NCI-H748 (cell line): Measurements from ENCODE around the gene NOC2L.
"Not testable (repeated sequence)": the region's sequence is repeated elsewhere in the genome, so short reads cannot be mapped to it uniquely, and the experiment has no call there.

Experiments used
- DNase-seq: peaks from one replicate; lab custom pipeline; 2025; ENCODE audit not compliant: unreplicated experiment; lab: John Stamatoyannopoulos, UW

The NOC2L gene

GRCh38 chr1:962381-963300, 3.6 kb upstream of the NOC2L start:
- DNase-seq = no peak

- no peak for DNase-seq
These were observed 2.1 kb upstream of the NOC2L start for GRCh38 chr1:961132-961669.

GRCh38 chr1:960363-961131, 1.5 kb upstream of the NOC2L start, which contains the start of gene KLHL17:
Gene KLHL17, plus strand, starts transcription at chr1:960584. Its CDS starts 110 bp downstream, at chr1:960694.
- DNase-seq = peak; percentile 76

- no peak for DNase-seq
These were observed 791 bp upstream of the NOC2L start for GRCh38 chr1:959731-960362.

DNA sequence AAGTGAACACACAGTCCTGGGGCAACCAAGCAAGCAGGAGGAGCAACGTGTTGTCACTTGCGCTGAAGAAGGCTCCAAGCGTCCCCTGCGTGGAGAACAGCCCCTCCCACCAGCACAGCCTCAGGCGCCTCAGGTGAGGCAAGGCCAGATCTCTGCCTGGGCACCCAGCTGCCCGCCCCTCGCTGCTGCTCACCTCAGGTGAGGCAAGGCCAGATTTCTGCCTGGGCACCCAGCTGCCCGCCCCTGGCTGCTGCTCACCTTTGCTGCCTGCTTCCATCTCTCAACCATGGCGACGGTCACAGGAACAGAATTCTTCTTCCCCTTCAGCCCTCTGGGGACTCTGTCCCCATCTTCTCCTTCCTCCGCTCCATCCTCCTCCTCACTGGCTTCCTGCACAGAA, 2.4 kb downstream of the NOC2L start:
- no peak for DNase-seq

DNA sequence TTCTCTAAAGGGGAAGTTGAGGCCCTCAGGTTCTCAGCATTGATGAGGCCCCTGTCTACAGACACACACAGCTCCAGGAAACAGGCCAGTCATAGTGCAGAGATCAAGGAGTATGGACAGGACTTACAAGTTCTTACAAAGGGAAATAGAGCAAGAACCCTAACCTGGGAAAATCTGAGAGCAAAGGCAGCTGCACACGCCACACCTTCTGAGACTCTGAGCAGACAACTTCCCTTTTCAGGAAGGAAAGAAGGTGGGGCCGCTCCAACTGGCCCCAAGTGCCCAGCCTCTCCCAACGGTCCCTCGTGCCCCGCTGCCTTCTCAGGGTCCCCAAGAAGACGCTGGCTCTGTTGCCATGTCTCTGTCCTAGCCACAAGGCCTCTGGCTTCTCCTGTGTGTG, 3.6 kb downstream of the NOC2L start:
- DNase-seq = no peak

DNA sequence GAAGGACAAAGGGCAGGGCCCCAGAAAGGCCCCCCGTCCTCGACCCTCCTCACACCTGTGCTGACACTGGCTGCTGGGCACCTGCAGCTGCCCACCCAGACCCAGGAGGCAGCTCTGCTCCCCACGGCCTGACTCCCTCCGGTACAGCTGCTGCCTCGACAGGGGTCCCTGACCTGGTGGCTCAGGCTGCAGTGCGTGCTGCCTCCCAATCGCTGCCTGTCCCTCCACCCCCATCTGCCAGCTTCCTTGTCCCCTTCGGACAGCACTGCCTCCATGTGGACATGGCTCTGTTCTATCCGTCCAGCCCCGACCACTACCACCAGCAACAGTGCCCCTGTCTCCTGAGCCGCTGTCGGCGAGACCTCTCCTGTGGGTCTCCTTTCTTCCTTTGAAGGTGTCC, 4.1 kb downstream of the NOC2L start:
- DNase-seq = no peak

- DNase-seq = no peak
These were observed 5.3 kb downstream of the NOC2L start for GRCh38 chr1:953524-954320.

DNA sequence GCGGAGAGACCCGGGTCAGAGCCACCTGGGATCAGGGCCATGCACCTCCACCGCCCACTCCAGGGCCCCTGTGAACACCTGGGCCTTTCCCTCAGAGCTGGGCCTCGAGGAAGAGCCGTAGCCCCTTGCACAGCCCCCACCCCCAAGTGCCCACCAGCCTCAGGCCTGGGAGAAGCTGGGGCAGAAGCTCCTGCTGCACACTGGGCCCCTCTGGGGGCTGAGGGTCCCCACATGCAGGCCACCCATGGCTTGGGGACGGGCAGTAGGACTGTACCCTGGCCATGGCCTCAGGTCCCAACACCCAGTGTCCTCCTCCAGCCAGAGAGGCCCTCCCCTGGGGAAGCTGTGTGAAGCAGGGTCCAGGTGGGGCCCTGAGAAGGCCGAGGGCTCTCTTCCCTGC, 6.5 kb downstream of the NOC2L start:
- no peak for DNase-seq

DNA sequence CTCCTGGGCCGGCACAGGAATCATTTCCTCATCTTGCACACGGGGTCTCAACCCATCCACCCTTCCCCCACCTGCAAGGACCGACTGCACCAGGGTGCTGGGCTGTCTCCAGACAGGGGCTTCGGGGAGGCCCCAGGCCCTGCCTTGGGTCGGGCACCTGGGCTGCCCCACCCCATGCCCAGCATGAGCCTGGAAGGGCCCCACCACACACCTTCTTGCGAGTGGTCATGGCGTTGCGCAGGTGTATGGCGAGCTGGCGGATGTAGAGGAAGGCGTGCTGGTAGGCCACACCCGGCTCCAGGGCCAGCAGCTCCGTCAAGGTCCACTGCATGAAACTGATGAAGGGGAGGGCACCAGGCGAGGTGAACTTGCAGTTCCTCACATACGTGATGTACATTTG, 6.9 kb downstream of the NOC2L start:
- no peak for DNase-seq

DNA sequence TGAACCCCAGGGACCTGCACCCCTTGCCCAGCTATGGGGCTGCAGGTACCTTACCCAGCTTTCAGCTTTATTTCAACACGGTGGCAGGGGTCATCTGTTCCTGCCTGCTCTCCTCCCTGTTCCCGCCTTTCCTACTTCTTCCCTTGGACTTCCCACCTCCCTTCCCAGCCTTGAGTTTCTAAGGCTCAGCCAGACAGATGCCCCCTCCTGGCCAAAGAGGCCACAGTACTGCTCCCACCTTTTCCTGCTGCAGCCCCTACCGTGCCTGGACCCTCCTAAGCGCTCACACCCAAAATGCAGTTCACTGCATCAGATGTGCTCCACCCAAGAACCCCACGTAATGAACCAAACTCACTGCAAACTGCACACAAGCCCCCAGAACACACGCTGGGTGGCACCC, 7.7 kb downstream of the NOC2L start:
- no peak for DNase-seq

DNA sequence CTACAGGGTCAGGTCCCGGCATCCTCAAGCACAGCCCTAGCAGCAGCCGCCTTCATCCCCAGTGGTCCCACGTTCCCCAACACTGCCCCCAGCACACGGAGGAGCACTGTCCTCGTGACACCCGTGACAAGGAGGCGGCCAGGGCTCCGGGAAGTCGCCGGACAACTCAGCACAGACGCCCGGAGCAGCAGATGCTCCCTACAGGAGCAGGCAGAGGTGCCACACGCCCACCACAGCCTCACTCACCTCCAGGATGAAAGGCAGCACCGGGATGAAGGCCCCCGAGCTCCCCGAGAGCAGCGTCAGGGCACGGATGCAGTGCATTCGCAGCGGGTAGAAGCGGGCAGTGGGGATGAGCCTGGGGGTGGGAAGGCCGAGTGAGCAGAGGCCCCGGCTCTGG, 8.2 kb downstream of the NOC2L start:
- no peak for DNase-seq

DNA sequence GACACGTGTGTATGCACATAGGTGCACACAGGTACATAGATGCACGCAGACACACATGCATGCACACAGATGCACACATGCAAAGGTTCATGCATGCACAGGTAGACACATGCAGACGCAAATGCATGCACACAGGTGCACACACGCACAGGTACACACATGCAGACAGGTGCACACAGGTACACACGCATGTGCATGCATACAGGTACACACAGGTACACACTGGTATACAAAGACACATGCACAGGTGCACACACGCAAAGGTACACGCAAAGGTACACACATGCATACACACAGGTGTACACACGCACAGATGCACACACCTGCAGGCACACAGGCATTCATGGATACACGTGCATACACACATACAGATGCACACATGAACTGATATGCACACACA, 8.8 kb downstream of the NOC2L start:
- DNase-seq = no peak

DNA sequence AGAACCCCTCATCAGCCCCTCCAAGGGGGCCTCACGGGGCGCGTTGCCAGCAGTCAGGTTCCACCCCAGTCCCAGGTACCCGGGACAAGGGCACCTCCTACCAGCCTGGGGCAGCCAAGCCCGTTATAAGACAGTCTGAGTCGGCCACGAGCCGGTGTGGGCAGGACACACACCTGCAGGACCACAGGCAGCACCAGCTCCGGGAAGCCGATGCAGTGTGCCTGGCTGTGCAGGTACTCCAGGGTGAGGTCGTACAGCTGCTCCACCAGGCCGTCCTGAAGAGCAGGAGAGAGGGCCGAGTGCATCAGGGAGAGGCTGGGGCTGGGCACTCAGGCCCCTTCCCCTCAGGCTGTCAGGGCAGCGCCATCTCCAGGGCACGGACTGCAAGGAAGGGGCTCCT, 11.1 kb downstream of the NOC2L start:
- no peak for DNase-seq

DNA sequence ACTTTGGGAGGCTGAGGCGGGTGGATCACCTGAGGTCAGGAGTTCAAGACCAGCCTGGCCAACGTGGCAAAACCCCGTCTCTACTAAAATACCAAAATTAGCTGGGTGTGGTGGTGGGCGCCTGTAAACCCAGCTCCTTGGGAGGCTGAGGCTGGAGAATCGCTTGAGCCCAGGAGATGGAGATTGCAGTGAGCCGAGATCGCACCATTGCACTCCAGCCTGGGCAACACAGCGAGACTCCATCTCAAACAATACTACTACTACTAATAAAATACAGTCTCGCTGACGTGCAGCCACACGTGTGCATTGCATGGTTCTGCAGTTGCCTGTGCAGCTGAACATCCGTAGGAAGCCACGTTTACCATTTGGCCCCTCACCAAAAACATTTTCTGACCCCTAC, 12.2 kb downstream of the NOC2L start:
- DNase-seq = not testable (repeated sequence)

DNA sequence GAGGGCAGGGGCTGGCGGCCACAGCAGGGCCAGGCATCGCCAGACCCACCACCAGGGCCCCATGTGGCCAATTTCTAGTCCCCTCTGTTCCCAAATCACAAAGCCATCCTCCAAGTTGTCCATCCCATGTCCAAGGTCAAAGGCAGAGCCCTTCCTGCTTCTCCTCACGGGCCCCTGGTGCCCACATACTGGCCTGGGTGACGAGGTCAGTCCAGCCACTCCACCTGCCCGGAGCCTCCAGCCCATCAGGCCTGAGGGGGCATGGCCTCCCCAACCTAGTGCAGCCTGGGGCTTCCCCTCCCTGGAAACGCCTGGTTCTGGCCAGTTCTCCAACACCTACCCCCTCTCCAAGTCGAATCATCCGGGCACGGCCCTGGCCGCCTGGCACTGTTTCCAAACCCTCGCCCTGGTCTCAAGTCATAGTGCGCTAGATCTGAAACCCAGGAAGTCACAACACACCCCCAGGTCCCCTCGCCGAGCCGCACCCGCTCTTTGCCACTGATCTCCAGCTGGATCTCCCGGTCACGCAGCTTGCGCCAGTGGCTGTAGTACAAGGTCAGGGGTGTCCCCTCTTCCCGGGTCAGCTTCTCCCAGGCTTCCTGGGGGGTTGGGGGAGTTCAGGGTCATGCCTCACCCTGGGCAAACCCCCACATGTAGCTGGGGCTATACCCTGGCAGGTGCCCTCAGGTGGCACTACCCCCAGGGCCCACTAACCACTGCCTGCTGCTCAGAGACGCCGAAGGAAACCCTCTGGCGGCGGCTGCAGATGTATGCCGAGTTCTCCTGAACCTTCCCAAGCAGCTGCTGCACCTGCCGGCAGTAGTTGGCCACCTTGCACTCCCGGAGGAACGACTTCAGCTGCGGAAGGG, 13.1 kb downstream of the NOC2L start:
- DNase-seq = no peak

DNA sequence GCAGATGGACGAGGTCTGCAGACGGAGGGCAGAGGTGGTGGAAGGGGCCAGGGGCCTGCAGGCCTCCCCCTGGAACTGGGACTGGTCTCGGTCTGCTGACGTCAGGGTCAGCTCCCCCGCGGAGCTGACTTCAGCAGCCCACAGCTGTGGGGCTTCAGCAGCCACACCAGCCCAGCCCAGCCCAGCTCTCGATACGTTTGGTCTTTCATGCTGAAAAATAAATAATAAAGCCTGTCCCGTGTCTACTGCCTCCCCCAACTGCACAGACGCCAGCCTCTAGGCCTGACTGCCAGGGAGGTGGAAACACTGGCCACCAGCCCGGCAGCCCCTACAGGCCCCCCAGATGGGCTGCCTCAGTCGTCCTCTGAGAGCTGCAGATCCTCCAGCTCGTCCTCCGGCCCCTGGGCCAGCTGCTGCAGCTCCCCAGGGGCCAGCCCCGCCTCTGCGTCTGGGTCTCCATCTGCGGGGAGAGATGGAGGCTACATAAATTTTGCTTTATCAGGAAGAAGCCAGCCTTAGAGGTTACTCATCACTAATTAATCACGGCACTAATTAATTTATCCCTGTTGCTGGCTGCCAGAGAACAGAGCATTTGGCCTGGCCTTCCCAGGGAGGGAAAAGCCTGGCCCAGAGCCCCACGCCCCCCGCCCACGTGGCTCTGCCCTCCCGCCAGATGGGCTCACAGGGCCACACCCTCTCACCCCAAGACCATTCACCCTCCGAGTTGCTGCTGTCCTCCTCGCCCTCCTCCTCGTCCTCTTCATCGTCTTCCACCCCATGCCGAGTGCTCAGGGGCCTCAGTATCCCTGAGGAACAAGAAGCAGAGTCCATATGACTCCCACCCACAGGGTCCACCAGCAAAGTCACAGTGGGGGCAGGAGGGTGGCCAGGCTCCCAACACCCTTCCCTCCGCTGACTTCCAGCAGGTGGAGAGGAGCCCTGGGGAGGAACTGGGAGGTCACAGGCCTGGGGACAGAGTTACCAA, 14.4 kb downstream of the NOC2L start:
- no peak for DNase-seq

DNA sequence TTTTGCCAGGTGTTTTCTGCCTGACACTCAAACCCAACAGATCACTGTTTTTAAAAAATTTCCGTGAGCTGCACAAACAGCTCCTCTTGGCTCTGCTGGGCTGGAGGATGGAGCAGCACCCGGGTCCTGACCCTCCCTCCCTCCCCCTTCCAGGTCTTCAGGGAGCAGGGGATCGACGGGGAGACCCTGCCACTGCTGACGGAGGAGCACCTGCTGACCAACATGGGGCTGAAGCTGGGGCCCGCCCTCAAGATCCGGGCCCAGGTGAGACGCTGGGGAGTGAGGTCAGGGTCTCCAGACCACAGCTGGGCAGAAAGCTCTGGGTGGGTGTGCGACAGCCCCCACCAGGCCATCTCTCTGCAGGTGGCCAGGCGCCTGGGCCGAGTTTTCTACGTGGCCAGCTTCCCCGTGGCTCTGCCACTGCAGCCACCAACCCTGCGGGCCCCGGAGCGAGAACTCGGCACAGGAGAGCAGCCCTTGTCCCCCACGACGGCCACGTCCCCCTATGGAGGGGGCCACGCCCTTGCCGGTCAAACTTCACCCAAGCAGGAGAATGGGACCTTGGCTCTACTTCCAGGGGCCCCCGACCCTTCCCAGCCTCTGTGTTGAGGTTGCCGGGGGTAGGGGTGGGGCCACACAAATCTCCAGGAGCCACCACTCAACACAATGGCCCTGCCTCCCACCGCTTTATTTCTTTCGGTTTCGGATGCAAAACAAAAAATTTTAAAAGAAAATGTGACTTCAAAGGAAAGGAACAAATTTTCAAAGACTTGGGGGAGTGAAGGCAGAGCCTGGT, 15.3 kb downstream of the NOC2L start:
- DNase-seq = no peak
